GM23248 (cell line): Measurements from ENCODE around the gene SNTB2. TPM values are rescaled to one million over a fixed set of nuclear protein-coding genes. Genes with fewer than 3 reads are reported as not detected.
A peak's percentile ranks its signal among the peaks of the same experiment; 100 is the strongest.

Source experiments
- DNase-seq: peaks from one replicate; pipeline ENCODE4 v3.0.0-alpha.2; 2015
- H2AFZ ChIP-seq: fragments of 200-600 bp; sonication (generic); 2 replicates; pipeline ENCODE4 v1.6.1; 2016; ENCODE audit warnings: antibody characterized with exemption
- H3F3A ChIP-seq: fragments of 200-600 bp; sonication (generic); 2 replicates; pipeline ENCODE4 v1.6.1; 2016; ENCODE audit warnings: mild to moderate bottlenecking, antibody characterized with exemption, mixed run types; ENCODE audit not compliant: insufficient read depth
- H3K27ac ChIP-seq: fragments of 200-600 bp; sonication (generic); 2 replicates; pipeline ENCODE4 v1.5.1; 2016; ENCODE audit warnings: mild to moderate bottlenecking
- H3K27me3 ChIP-seq: fragments of 200-600 bp; sonication (generic); replicated peaks from 2 replicates; pipeline ENCODE4 v1.6.1; 2016; ENCODE audit warnings: mild to moderate bottlenecking; ENCODE audit not compliant: insufficient read depth
- H3K36me3 ChIP-seq: fragments of 200-600 bp; sonication (generic); 2 replicates; pipeline ENCODE4 v1.6.1; 2016; ENCODE audit warnings: low read depth, mild to moderate bottlenecking
- H3K4me1 ChIP-seq: fragments of 200-600 bp; sonication (generic); 2 replicates; pipeline ENCODE4 v1.6.1; 2016; ENCODE audit warnings: mild to moderate bottlenecking; ENCODE audit not compliant: insufficient read depth
- H3K4me2 ChIP-seq: fragments of 200-600 bp; sonication (generic); one replicate; pipeline ENCODE4 v1.6.1; 2016; ENCODE audit warnings: mild to moderate bottlenecking; ENCODE audit not compliant: unreplicated experiment
- H3K4me3 ChIP-seq: fragments of 200-600 bp; sonication (generic); 2 replicates; pipeline ENCODE4 v1.5.1; 2016; ENCODE audit warnings: mild to moderate bottlenecking
- H3K79me2 ChIP-seq: fragments of 200-600 bp; sonication (generic); 2 replicates; pipeline ENCODE4 v1.6.1; 2016; ENCODE audit warnings: mild to moderate bottlenecking; ENCODE audit not compliant: insufficient read depth
- H3K9ac ChIP-seq: fragments of 200-600 bp; sonication (generic); 2 replicates; pipeline ENCODE4 v1.6.1; 2016; ENCODE audit warnings: mild to moderate bottlenecking
- H3K9me2 ChIP-seq: fragments of 200-600 bp; sonication (generic); 2 replicates; pipeline ENCODE4 v1.6.1; 2016; ENCODE audit warnings: mixed run types, mild to moderate bottlenecking, moderate library complexity; ENCODE audit not compliant: insufficient read depth
- H3K9me3 ChIP-seq: fragments of 200-600 bp; sonication (generic); one replicate; pipeline ENCODE4 v1.6.1; 2017; ENCODE audit warnings: low read depth
- H4K20me1 ChIP-seq: fragments of 200-600 bp; sonication (generic); 2 replicates; pipeline ENCODE4 v1.6.0; 2016; ENCODE audit not compliant: insufficient read depth
- EZH2 ChIP-seq: fragments of 200-600 bp; sonication (generic); IDR thresholded peaks from 2 replicates; pipeline ENCODE4 v1.6.1; 2018; ENCODE audit warnings: antibody characterized with exemption, mild to moderate bottlenecking; ENCODE audit not compliant: insufficient read depth, poor library complexity, severe bottlenecking
- EZH2phosphoT487 ChIP-seq: fragments of 200-600 bp; sonication (generic); IDR thresholded peaks from 2 replicates; pipeline ENCODE4 v1.6.1; 2018; ENCODE audit warnings: antibody characterized with exemption, moderate library complexity, mild to moderate bottlenecking, low read depth; ENCODE audit not compliant: insufficient read depth
- WGBS, 2 experiments: methylation state at CpG; one replicate each; pipeline ENCODE4 v1.1.6; 2015 to 2017; ENCODE audit warnings: low lambda C conversion rate in 2 of 2, low coverage in 1 of 2; ENCODE audit errors: missing lambda C conversion rate in 2 of 2; 5-methylcytosine and 5-hydroxymethylcytosine counted together
- in situ Hi-C: fragments of 300-500 bp; cut with MboI; formaldehyde crosslinking; loops from 2 replicates; pipeline ENCODE4 v1.15.0; 2020
- polyA plus RNA-seq: library from polyadenylated mRNA; unstranded; fragments of >200 nt; fragmentation: Nextera tagmentation; extraction: Ambion mirVana; gene quantifications from 2 replicates; pipeline ENCODE4 v1.2.1, GENCODE V29; 2016
- total RNA-seq: library from RNA; depleted of rRNA; stranded (reverse); fragments of >200 nt; shearing (Covaris generic); gene quantifications from 2 replicates; pipeline ENCODE4 v1.2.3, GENCODE V29; 2014

The SNTB2 gene
- total and polyA plus RNA-seq, 2 experiments from 2014 or later, result 6.0 to 30.4 TPM

- peak; percentile 62 for DNase-seq
- H2AFZ ChIP-seq, result no peak overlapping the region
- H3K9me2 ChIP-seq, result no peaks in the 10 kb centered on the region
- WGBS, 2 experiments, result 84 to 86% methylated on average over 4 of the region's 4 CpGs
- peaks cover 30% of the 10 kb centered on the region for H3K4me1 ChIP-seq
- H3K27me3 ChIP-seq, result no peaks in the 10 kb centered on the region
- no peak overlapping the region for H3K27ac ChIP-seq
- peaks cover 46% of the 10 kb centered on the region for H3F3A ChIP-seq
- H3K9ac ChIP-seq, result no peak overlapping the region
- H3K9me3 ChIP-seq, result no peaks in the 10 kb centered on the region
- H3K4me3 ChIP-seq, result no peak overlapping the region
- TF ChIP-seq EZH2phosphoT487 (no peak), EZH2 (no peak)
- in situ Hi-C loops, result no loop called here
- peaks cover 36% of the 10 kb centered on the region for H3K79me2 ChIP-seq
- H3K36me3 ChIP-seq, result peaks cover 14% of the 10 kb centered on the region; the same call in 1 of the 2 replicates
- H4K20me1 ChIP-seq, result no peaks in the 10 kb centered on the region
- no peak overlapping the region for H3K4me2 ChIP-seq
Measured at GRCh38 chr16:69273009-69273408, 86.0 kb downstream of the SNTB2 start.

GRCh38 chr16:69274699-69275235 is 87.8 kb downstream of the SNTB2 start:
- H4K20me1 ChIP-seq, result no peaks in the 10 kb centered on the region
- H3K27me3 ChIP-seq, result no peaks in the 10 kb centered on the region
- 85 to 86% methylated on average over 4 of the region's 4 CpGs for WGBS, 2 experiments
- peaks cover 34% of the 10 kb centered on the region for H3K79me2 ChIP-seq
- H3K9ac ChIP-seq, result 0 out of 2 replicates have a peak overlapping the region, but pooled peaks have one; percentile 47
- in situ Hi-C loops, result no loop called here
- H3K4me1 ChIP-seq, result peaks cover 30% of the 10 kb centered on the region
- H3K36me3 ChIP-seq, result peaks cover 14% of the 10 kb centered on the region; the same call in 1 of the 2 replicates
- H3K27ac ChIP-seq, result peak overlapping the region; percentile 92
- TF ChIP-seq EZH2phosphoT487, result no peak
- TF ChIP-seq EZH2, result no peak
- no peaks in the 10 kb centered on the region for H3K9me3 ChIP-seq
- no peak overlapping the region for H2AFZ ChIP-seq
- no peak overlapping the region for H3K4me3 ChIP-seq
- no peaks in the 10 kb centered on the region for H3K9me2 ChIP-seq
- peaks cover 48% of the 10 kb centered on the region for H3F3A ChIP-seq
- no peak for DNase-seq
- H3K4me2 ChIP-seq, result peak overlapping the region; percentile 99

DNA sequence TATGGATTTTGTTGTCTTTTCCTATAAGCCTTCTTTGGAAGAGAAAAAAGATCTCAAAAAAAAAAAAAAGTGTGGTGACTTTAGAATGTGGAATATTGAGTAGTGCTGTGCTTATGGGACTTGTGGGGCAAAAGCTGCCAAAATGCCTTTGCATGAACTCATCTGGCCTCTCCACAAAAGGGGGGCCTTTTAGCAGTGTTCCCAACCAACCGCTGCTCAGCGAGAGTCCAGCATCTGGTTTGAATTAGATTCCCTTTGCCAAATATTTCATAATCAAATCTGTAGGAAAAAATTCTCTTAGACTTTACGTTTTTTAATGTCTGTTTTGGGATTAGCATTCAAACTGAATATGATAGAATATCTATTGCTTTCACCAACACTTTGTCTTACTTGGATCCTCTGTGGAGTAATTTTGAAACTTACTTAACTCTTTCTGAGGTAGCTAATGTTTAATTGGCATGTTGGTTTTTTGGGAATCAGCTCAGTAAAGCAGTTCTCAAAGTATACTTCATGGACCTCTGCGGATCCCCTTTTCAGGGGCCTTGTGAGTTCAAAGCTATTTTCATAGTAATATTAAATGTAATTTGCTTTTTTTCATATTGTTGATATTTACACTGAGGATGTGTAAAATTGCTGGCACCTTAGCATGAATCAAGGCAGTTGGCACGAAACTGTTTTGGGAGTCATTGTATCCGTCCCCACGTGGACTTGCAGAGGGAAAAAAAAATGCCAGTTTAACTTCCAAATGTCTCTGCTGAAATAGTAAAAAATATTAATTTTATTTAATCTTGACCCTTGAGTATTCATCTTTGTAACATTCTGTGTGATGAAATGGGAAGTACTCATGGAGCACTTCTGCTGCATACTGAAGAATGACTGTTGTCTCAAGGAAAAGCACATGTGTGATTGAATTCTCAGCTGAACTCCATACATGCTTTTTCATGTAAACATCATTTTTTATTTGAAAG is 89.5 kb downstream of the SNTB2 start:
- peak overlapping the region; percentile 67 for H3K4me3 ChIP-seq
- peak overlapping the region; percentile 99 for H3K4me2 ChIP-seq
- H3K27ac ChIP-seq, result peak overlapping the region; percentile 92
- H3K9ac ChIP-seq, result peak overlapping the region; percentile 72
- H3K36me3 ChIP-seq, result peaks cover 8% of the 10 kb centered on the region; the same call in 1 of the 2 replicates
- H3K9me2 ChIP-seq, result no peaks in the 10 kb centered on the region
- in situ Hi-C loops, result no loop called here
- H3K79me2 ChIP-seq, result peaks cover 39% of the 10 kb centered on the region
- no peaks in the 10 kb centered on the region for H3K9me3 ChIP-seq
- no peak overlapping the region for H2AFZ ChIP-seq
- no peaks in the 10 kb centered on the region for H4K20me1 ChIP-seq
- TF ChIP-seq EZH2, result no peak
- TF ChIP-seq EZH2phosphoT487, result no peak
- peaks cover 48% of the 10 kb centered on the region for H3F3A ChIP-seq
- DNase-seq, result peak; percentile 99
- 1 to 2% methylated on average over 7 of the region's 7 CpGs for WGBS, 2 experiments
- H3K4me1 ChIP-seq, result peaks cover 30% of the 10 kb centered on the region
- H3K27me3 ChIP-seq, result no peaks in the 10 kb centered on the region

- TF ChIP-seq EZH2 (no peak), EZH2phosphoT487 (no peak)
- DNase-seq, result no peak
- Histone ChIP-seq H3F3A (peaks cover 41% of the 10 kb centered on the region), H3K27me3 (no peaks in the 10 kb centered on the region), H2AFZ (no peak overlapping the region), H3K9me3 (no peaks in the 10 kb centered on the region), H3K9me2 (no peaks in the 10 kb centered on the region), H3K79me2 (peaks cover 32% of the 10 kb centered on the region), H3K4me3 (no peak overlapping the region), H3K4me2 (peak overlapping the region; percentile 99), H3K9ac (peak overlapping the region; percentile 72; the same call in 1 of the 2 replicates), H3K36me3 (no peaks in the 10 kb centered on the region; the same call in 1 of the 2 replicates), H4K20me1 (no peaks in the 10 kb centered on the region), H3K4me1 (peaks cover 30% of the 10 kb centered on the region), H3K27ac (peak overlapping the region; percentile 92)
- 31 to 56% methylated on average over 1 of the region's 1 CpG for WGBS, 2 experiments
- in situ Hi-C loops, result no loop called here
Measured at GRCh38 chr16:69277413-69277812, 90.4 kb downstream of the SNTB2 start.
